Renal cortex interstitium (tissue), 11 donors: ENCODE measurements around the gene SPEM2. TPM values are rescaled to one million over a fixed set of nuclear protein-coding genes. Genes with fewer than 3 reads are reported as not detected.

ENCODE experiments used
- DNase-seq, 11 donors: peaks; one replicate each; pipeline ENCODE4 v3.0.0-alpha.2; 2013; ENCODE audit warnings: low read depth in 9 of 11, low spot score in 4 of 11; ENCODE audit errors: extremely low read depth in 1 of 11
- polyA plus RNA-seq, 3 donors: library from polyadenylated mRNA; unstranded; fragments of 120-200 nt; gene quantifications; one replicate each; pipeline ENCODE4 v1.2.1, GENCODE V29; 2013; ENCODE audit not compliant: insufficient read length in 3 of 3

Gene SPEM2
- polyA plus RNA-seq, 3 donors: not detected

GRCh38 chr17:7416323-7416722 lies 9.1 kb upstream of the SPEM2 start:
- no peak for DNase-seq

- no peak for DNase-seq
Measured at GRCh38 chr17:7417056-7417655, 8.3 kb upstream of the SPEM2 start.

- no peak for DNase-seq
Measured at GRCh38 chr17:7418472-7419152, 6.8 kb upstream of the SPEM2 start.

- DNase-seq: peak in 1 of 11 donors; percentile 48
Measured at GRCh38 chr17:7419819-7420610, 5.4 kb upstream of the SPEM2 start, which contains the start of gene SPEM1. Gene SPEM1, plus strand, starts transcription at chr17:7420324. Its CDS starts 61 bp downstream, at chr17:7420385.

GRCh38 chr17:7421186-7421585 lies 4.2 kb upstream of the SPEM2 start:
- DNase-seq: no peak

- no peak for DNase-seq
Measured at GRCh38 chr17:7423679-7424078, 1.7 kb upstream of the SPEM2 start.

GRCh38 chr17:7425756-7426155 lies 340 bp downstream of the SPEM2 start:
- no peak for DNase-seq

- no peak for DNase-seq
Measured at GRCh38 chr17:7426203-7426863, 917 bp downstream of the SPEM2 start.

GRCh38 chr17:7426896-7427489 lies 1.6 kb downstream of the SPEM2 start:
- no peak for DNase-seq

- no peak for DNase-seq
Measured at GRCh38 chr17:7427549-7427948, 2.1 kb downstream of the SPEM2 start.

- no peak for DNase-seq
Measured at GRCh38 chr17:7428557-7428956, 3.1 kb downstream of the SPEM2 start, which contains the start of gene SPEM3. Gene SPEM3, plus strand, starts transcription at chr17:7428857. Its CDS starts 46 bp downstream, at chr17:7428903.

GRCh38 chr17:7429722-7430121 lies 4.3 kb downstream of the SPEM2 start:
- DNase-seq: no peak

- no peak for DNase-seq
Measured at GRCh38 chr17:7431231-7431630, 5.8 kb downstream of the SPEM2 start.

- DNase-seq: no peak
Measured at GRCh38 chr17:7432296-7432695, 6.9 kb downstream of the SPEM2 start.

- no peak for DNase-seq
Measured at GRCh38 chr17:7435676-7436555, 10.5 kb downstream of the SPEM2 start.

- DNase-seq: peak in 3 of 11 donors; percentile 69 to 82 (median 74)
Measured at GRCh38 chr17:7436556-7437368, 11.3 kb downstream of the SPEM2 start.

- DNase-seq: no peak
Measured at GRCh38 chr17:7437369-7437863, 12.0 kb downstream of the SPEM2 start.
